ENCODE data around the gene YES1. TPM values are rescaled to one million over a fixed set of nuclear protein-coding genes. Genes with fewer than 3 reads are reported as not detected.
"Not testable (repeated sequence)": the region's sequence is repeated elsewhere in the genome, so short reads cannot be mapped to it uniquely, and the experiment has no call there.

Gene YES1
- total and polyA plus RNA-seq, 2 of the 8 experiments (the other 6 are each of a cell fraction or from before 2014, with no cell fraction given), result 14.8 to 94.3 TPM

DNA sequence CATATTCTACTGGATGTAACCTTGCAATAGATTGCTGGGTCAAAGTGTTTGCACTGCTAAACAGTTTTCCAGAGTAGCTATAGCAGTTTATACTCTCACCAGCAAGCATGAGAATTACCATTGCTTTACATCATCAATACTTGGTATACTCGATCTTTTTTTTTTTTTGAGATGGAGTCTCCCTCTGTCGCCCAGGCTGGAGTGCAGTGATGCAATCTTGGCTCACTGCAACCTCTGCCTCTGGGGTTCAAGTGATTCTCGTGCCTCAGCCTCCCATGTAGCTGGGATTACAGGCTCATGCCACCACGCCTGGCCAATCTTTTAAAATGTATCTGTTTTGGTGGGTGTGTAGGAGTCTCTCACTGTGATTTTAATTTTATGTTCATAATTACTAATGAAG lies 36.0 kb downstream of the YES1 start:
- H3K27ac ChIP-seq (ENCODE audit: low read depth, low read length); H3K27me3 ChIP-seq (replicated peaks in 1 of 4; ENCODE audit: control insufficient read depth in 3 of 4, extremely low read depth in 1 of 4, insufficient read depth in 3 of 4, low read length in 3 of 4); H3K9ac ChIP-seq (replicated peaks in 1 of 4; ENCODE audit: extremely low read depth in 1 of 4, low read depth in 3 of 4, low read length in 3 of 4); H3K23ac ChIP-seq (ENCODE audit: insufficient read length); H3K36me3 ChIP-seq (ENCODE audit: control insufficient read depth in 2 of 4, insufficient read depth in 4 of 4, low read length in 3 of 4); H2AFZ ChIP-seq (ENCODE audit: low read length); H3K18ac ChIP-seq (ENCODE audit: extremely low read depth, low read length); H3K79me1 ChIP-seq (ENCODE audit: low read depth, low read length); H3K4me1 ChIP-seq (replicated peaks in 1 of 4; ENCODE audit: control insufficient read depth in 3 of 4, insufficient read depth in 4 of 4, low read length in 3 of 4); H3K23me2 ChIP-seq (ENCODE audit: low read depth, low read length); H3K14ac ChIP-seq (ENCODE audit: insufficient read length); H3K4me3 ChIP-seq (ENCODE audit: extremely low read depth in 1 of 4, insufficient read depth in 2 of 4, low read depth in 3 of 4, low read length in 4 of 4); H4K91ac ChIP-seq (replicated peaks; ENCODE audit: insufficient read length, low read length); H3K4ac ChIP-seq (replicated peaks; ENCODE audit: insufficient read length, low read depth, low read length); H2BK12ac ChIP-seq (ENCODE audit: low read depth, low read length); H4K5ac ChIP-seq (ENCODE audit: insufficient read length, low read depth, low read length); H2BK5ac ChIP-seq (ENCODE audit: low read depth, low read length); FAIRE-seq; H2AK5ac ChIP-seq (ENCODE audit: low read depth, low read length); H3K4me2 ChIP-seq (ENCODE audit: insufficient read depth in 1 of 2, low read depth in 2 of 2, low read length in 2 of 2); H2BK15ac ChIP-seq (ENCODE audit: low read length); H3K9me3 ChIP-seq (ENCODE audit: insufficient read depth in 2 of 2, low read depth in 1 of 2, low read length in 1 of 2); H2BK120ac ChIP-seq (replicated peaks; ENCODE audit: low read depth, low read length); H3K56ac ChIP-seq (replicated peaks; ENCODE audit: insufficient read length, low read depth, low read length); H4K8ac ChIP-seq (ENCODE audit: extremely low read depth, insufficient read depth, low read length); CTCF ChIA-PET (ENCODE audit: partially characterized antibody); H4K20me1 ChIP-seq (replicated peaks in 1 of 2; ENCODE audit: control insufficient read depth in 1 of 2, insufficient read depth in 2 of 2, low read length in 2 of 2); H2BK20ac ChIP-seq (ENCODE audit: low read length); DNase-seq (ENCODE audit: low read depth in 1 of 2, low spot score in 2 of 2): not testable (repeated sequence)
- H3K79me2 ChIP-seq (ENCODE audit: control insufficient read depth in 1 of 2, insufficient read depth in 2 of 2, low read length in 2 of 2), result peaks cover 2 to 67% of the 10 kb centered on the region in 2 experiments; a peak in 2 of 4 replicates
- 73% methylated on average over 4 of the region's 4 CpGs; no CpG with 5 or more reads in 1 of the 2 experiments for WGBS, 2 experiments (ENCODE audit: extremely low coverage in 1 of 2, insufficient coverage in 1 of 2, insufficient read length in 1 of 2, insufficient replicate concordance in 2 of 2, low coverage in 1 of 2, low lambda C conversion rate in 2 of 2, missing lambda C conversion rate in 1 of 2)
- POLR2A ChIA-PET (ENCODE audit: partially characterized antibody), result interaction anchor here (0.6 kb wide), 2 partner anchors 24 to 28 kb away, joined by 3 to 4 read pairs; no protein-coding TSS in a partner anchor
